Measurements from ENCODE around the gene NFIX.

Gene NFIX

DNA sequence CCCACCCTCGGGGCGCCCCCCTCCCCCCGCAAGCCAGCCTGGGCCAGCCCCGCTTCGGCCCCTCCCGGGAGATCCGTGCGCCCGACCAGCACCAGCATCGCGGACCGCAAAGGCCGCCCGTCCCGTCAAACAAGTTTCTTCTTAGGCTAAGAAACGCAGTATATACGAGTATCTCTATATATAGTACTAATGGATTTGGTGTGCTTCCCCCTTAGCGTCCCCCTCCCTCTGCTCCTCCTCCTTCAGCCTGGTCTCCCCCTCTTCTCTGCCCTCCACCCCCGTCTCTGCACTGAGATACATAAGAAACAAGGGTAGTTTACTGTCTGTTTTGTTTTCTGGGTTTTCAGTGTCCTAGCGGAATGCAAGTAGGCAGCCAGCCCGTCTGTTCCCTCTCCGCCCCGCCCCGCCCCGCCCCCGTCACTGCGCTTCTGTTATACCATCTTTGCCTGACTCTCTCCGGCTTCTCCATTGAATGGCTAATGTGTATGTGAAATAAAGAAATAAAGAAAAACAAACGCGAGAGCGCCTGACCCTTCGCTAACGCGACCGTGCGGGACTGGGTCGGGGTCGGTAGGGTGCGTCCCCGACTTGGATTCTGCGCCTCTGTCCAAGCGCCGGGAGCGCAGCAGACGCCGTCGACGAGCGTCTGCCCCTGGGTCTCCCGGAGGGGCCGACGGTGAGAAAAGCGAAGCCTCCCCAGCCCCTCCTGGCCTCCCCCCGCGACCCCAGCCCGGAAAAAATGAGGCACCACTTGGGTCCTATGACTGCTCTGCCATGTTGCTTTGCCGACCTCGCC, 103.2 kb downstream of the NFIX start:
- H3K4me3 ChIP-seq (ENCODE audit: low read length): peak overlapping the region; percentile 26
- peak; percentile 45 for DNase-seq (ENCODE audit: low read depth)
- no peak for TF ChIP-seq CTCF (IDR thresholded peaks at IDR 0.05; ENCODE audit: insufficient read depth, low read depth, low read length, missing control alignments)

DNA sequence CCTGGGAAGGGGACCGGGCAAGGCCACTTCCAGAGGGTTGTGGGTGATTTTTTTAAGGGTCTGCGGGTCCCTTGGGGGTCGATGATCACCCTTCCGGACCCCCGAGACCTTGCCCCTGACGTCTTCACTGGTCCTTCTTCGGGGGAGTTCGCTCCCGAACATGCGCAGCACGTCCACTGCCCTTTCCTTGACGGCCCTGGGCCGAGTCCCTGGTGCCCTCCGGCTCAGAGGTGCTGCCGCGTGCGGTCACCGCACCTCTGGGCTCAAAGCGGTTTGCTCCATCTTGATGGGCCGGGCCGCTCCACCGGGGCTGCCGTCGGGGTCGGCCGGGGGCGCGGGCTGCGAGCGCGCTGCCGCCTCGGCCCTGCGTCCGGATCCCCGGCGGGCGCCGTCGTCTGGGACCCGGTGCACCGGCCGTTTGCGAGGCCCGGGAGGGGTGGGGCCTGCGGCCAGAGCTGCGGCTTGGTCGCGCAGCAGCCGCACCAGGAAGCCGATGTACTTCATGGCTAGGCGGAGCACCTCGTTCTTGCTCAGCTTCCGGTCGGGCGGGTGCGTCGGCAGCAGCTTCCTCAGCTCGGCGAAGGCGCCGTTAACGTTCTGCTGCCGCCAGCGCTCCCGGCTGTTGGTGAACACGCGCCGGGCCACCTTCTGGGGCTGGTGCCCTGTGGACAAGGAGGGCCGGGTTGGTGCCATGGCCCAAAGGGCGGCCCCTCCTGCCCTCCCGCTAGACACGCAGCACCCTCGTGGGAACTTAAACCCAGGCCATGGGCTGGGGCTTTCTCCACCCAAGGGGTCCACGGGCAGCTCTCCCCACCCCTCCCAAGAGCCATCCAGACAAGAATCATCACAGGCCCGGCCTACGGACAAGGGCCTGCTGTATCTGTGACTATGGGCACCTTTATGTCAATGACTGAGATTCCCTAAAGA, 104.1 kb downstream of the NFIX start:
- H3K4me3 ChIP-seq (ENCODE audit: low read length): peak overlapping the region; percentile 26
- peak; percentile 73 for DNase-seq (ENCODE audit: low read depth)

GRCh38 chr19:13100031-13100588, 104.8 kb downstream of the NFIX start:
- no peak for TF ChIP-seq CTCF (IDR thresholded peaks at IDR 0.05; ENCODE audit: insufficient read depth, low read depth, low read length, missing control alignments)
- no peak overlapping the region for H3K4me3 ChIP-seq (ENCODE audit: low read length)
- no peak for DNase-seq (ENCODE audit: low read depth)

More for the DNA sequence above, 104.1 kb downstream of the NFIX start:
- TF ChIP-seq CTCF (IDR thresholded peaks at IDR 0.05; ENCODE audit: insufficient read depth, low read depth, low read length, missing control alignments): no peak

DNA sequence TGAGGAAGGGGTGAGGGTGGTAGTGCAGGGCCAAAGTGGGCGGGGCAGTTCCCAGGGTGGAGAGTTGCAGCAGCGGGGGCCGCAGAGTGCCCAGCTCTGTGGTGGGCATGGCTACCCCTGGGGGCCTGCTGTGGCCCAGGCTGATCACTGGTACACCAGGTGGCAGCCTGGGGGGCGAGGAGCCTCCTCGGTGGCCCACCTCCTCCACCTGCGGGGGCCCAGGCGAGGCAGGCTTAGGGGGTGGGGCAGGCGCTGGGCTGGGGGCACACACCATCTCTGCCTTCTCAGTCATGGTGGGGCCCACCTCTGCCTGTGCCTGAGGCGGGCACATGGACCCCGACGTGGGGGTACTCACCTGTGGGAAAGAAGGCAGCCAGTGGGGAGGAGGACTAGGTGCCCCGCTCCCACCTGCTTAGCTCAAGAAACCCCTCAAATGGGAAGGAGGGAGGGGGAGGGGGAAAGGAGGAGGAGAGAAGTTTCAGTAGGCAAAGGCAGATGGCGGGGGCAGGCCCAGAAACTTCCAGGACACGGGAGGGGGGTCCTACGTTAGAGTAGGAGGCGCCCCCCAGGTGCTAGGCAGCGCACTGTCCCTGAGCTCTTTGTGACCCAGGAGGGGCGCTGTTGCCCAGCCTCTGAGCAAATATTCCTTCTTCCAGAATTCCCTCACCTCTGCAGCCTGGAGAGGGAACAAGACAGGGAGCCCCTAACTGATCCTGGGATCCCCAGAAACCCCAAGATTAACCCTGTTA, 105.7 kb downstream of the NFIX start:
- DNase-seq (ENCODE audit: low read depth): no peak
- TF ChIP-seq CTCF (IDR thresholded peaks at IDR 0.05; ENCODE audit: insufficient read depth, low read depth, low read length, missing control alignments): peak; percentile 15
- no peak overlapping the region for H3K4me3 ChIP-seq (ENCODE audit: low read length)

DNA sequence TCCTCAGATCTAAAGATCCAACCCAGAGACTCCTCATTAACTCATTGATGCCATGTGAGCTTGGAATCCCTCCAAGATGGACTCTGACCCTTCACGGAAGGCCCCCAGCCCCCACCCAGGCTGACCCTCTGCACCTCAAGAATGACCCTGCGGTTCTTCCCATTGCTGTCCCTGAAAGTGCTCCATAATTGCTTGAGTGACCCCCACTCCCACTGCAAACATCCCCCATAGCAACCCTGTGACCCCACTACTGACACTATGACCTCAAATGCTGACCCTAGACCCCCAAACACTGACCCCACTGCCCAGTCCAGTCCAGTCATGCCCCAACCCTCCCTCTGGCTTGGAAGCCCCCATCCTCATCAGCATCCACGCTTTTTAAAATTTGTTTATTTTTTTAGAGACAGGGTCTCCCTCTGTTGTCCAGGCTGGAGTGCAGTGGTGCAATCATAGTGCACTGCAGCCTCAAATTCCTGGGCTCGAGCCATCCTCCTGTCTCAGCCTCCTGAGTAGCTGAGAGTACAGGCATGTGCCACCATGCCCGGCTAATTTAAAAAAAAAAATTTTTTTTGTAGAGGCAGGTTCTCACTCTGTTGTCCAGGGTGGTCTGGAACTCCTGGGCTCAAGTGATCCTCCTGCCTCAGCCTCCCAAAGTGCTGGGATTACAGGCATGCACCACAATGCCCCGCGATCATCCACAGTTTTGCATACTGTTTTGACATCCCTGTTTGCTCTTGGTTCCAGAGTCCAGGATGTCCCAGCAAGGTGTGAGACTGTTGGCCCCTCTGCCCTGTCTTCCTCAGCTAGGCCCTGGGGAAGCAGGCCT, 106.5 kb downstream of the NFIX start:
- TF ChIP-seq CTCF (IDR thresholded peaks at IDR 0.05; ENCODE audit: insufficient read depth, low read depth, low read length, missing control alignments): no peak
- DNase-seq (ENCODE audit: low read depth): no peak
- no peak overlapping the region for H3K4me3 ChIP-seq (ENCODE audit: low read length)

DNA sequence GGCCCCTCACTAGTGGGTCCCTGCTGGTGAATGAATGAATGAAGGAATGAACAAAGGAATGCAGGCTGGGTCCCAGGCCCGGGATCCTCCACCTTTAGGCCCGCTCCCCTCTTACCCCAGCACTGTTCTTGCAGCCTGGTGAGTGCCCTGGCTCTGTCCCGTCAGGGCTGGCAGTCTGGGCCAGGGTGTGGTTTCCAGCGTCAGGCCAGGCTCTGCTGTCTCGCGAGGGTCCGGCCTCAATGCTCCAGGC, 107.1 kb downstream of the NFIX start:
- peak overlapping the region; percentile 24 for H3K4me3 ChIP-seq (ENCODE audit: low read length)
- no peak for TF ChIP-seq CTCF (IDR thresholded peaks at IDR 0.05; ENCODE audit: insufficient read depth, low read depth, low read length, missing control alignments)
- DNase-seq (ENCODE audit: low read depth): no peak
